Stimulated activated CD4-positive, alpha-beta T cell treated with anti-CD3 and anti-CD28 coated beads, Interleukin-4, amount 100 ng/mL, for 48 hours (primary cell): Measurements from ENCODE around the gene KCNT2.

ENCODE experiments used
- DNase-seq, 2 donors: peaks; one replicate each; pipeline ENCODE4 v3.0.0-alpha.2; 2020; ENCODE audit warnings: low read depth in 2 of 2

Gene KCNT2

DNA sequence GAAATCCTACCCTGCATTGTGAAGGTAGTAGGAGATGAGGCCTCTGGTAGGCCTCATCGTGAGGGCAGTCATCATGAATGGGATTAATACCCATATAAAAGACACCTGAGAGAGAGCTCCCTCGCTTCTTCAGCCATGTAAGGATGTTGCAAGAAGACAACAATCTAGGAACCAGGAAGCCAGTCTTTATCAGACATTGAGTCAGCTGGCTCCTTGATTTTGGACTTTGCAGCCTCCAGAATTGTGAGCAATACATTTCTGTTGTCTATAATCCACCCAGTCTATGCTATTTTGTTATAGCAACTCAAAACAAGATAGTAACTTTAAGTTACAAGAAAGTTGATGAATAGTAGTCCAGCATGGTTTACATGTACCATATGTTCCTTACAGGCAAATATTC is 208.5 kb downstream of the KCNT2 start:
- DNase-seq: no peak

DNA sequence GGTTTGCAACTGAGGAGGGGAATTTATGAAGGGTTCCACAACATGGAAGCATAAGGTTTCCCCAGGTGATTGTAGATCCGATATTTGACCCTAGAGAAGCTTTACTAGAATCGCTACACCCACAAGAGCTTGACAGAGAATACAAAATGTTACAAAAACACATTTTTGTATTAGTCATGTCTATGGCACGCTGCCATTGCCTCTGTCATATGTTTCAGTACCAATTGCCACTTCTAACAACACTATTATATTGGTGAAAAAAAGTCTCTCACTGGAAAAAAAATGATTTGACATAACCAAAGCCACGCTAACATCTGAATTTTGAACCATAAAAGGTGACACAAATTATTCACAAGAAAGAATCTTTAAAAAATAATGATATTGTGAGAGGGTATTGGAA is 214.5 kb downstream of the KCNT2 start:
- DNase-seq: no peak

DNA sequence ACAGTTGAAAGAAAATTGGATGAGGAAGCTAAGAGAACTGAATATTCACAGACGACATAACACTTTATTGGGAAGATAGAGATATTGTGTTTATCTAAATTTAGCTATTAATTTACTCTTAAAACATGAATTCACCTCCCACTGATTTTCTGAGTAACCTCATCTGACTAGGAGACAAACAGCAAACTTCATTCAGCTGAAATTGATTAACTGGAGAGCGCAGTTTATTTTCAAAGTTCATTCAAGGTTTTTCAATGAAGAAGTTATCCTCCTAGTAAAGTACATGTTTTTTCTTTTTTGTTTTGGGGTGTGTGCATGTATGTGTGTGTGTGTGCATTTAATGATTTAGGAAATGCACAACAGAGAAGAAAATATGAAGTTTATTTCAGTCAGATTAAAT is 215.0 kb downstream of the KCNT2 start:
- no peak for DNase-seq

DNA sequence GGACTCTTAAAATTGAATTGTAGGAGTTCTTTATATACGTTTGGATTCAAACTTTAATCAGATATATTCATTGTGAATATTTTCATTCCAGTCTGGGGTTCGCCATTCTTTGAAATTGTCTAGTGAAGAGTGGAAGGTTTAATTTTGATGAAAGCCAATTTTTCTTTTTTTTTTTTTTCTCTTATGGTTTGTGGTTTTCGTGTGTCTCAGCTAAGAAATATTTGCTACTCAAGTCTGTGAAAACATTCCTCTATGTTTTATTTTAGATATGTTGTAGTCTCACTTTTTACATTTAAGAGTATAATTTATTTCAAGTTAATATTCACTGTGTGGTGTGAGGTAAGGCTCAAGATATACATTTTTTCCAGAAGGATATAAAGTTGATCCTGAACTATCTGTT is 220.5 kb downstream of the KCNT2 start:
- no peak for DNase-seq

DNA sequence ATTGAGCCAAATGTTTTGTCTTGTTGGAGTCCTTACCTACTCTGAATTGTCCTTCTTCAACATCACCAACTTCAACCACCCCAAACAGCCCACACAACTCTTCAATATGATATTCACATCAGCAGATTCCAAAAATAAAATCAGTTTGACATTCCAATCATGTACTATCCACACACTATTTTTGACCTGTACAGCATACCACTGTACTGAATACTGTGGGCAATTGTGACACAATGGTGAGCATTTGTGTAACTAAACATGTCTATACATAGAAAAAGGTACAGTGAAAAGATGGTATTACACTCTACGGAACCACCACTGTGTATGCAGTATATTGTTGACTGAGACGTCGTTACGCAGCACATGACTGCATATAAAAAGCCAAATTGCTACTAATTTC is 223.1 kb downstream of the KCNT2 start:
- DNase-seq: no peak

DNA sequence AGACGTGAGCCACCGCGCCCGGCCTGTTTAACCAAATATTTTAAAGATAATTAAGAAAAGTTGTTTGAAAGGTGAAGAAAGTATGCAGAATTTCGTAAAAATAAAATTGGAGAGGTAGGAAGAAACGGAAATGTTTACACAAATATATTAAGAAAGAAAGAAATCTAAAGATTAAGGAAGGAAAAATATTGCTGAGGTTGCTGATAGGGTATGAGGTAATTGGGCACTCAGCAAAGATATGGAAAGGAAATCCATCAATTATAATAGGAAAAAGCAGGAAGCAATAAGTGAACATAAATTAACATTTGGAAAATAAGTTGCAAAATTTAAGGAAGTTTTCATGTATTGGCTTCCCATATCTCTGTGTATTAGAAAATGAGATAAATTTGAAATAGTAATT is 225.9 kb downstream of the KCNT2 start:
- DNase-seq: no peak

DNA sequence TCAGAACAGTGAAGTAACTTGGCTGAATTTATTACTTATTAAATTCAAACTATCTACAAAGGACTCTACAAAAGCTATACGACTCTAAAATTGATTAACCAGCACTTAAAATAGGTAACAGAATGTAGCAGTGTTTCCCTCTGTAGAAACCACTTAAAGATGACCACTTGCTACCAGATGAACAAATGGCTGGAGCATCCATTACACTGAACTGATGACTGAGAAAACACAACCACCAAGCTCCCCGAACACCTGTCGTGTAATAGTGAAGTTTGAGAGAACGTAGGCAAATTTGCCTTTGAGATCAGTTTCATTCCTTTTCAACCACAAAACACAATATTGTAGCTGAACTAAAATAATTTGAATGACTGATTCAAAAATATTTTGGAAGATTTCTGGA is 226.7 kb downstream of the KCNT2 start:
- DNase-seq: no peak

DNA sequence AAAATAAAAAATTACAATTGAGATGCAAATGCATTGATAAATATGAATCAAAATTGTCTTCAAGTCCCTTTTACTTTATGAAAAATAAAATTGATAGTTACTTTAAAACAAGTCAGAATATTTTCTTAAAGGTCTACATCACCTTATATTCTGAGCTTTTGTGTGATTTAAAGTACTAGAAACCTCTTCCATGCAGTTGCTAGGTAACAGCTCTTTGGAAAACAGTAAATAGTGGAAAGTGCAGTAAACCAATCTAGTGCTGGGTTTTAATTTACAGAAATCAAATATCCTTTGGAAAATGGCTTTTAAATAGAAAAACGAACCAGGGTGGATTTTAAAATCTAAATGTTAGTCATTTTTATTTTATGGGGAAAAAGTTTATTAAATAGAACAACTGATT is 227.9 kb downstream of the KCNT2 start:
- no peak for DNase-seq

DNA sequence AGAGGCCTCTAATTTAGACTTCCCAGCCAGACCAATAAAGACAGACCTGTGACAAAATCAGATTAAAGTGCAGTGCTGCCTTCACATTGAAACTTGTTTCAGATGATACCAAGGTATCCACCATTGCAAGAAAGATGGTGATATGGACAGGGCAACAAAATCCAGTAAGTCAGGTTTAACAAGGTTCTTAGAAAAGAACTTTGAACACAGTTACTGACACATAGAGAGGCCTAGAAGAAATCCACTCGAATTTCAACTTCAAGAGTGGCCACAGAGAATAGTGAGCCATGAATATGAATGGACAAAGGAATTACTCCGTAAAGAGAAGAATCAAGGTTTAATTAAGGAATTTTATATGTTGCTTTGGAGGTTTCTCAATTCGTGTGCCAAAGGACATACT is 230.4 kb downstream of the KCNT2 start:
- no peak for DNase-seq

DNA sequence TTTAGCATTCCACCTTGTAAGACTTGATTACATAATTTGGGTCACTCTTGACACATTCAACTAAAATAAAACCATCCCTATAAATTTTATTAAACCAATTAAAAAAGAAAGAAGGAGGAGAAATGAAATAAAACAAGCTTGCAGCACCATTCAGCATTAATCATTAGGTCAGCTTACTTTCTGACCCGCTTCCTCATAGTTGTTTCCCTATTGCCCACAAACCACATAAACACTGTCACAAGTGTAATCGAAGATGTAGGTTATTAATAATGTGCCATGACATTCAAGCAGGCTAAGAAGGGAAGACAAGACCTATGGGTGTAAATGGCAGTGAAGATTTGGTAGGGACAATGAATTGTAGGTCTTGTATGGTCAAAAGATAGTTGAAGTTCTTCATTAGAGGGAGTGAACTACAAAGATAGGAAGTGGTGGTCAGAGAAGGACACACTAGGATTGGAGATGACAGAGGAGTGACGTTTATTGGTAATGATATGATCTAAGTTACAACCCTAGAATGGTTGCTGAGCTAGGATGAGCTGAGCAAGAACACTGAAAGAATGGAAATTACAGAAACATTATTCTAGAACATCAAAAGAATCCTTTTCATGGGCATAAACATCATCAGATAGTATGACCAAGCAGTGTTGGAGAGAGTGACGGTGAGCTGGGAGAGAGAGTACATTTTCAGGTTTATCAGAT is 231.5 kb downstream of the KCNT2 start:
- DNase-seq: no peak

DNA sequence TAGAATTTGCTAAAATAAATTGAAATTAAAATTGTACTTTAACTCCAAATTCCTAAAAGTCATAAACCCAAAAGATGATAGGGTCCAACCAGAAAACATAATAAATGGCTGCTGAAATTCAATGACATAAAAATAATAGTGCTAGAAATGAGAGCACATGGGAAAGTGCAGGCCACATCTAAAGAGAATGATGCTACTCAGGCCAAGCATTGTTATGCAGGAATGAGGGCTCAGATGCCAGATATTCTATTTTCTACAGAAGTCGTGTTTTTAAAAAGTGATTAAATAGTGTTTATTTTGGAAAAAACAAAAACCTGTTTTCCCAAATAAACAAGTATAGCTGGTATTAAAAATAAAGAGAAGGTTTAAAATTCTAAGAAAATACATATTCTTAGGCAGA is 234.4 kb downstream of the KCNT2 start:
- DNase-seq: no peak

DNA sequence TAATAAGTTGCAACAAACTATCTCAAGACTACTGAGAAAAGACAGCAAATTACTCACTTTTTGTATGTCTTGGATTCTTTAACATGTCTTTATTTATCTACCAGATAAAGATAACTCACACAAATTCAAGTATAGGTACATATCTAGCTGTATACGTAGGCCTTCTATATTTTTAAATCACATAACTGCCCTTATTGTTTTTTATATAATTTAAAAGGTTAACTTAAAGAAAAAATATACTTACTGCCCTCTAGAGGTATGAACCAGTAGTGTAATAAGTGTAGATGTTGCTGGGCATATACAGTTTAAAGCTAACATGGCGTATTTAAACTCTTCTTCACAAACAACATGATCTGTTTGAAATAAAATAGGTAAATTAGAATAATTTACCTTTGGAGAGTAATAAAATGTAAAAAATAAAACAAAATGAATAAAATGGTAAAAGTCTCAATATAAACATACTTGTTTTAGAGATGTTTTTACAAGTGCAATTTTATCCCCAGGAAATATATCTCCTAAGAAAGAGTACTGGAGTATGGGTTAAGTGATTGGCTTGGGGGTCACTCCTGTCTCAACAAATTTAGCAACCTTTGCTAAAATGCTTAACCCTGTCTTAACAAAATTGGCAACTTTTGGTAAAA is 235.2 kb downstream of the KCNT2 start:
- DNase-seq: no peak

DNA sequence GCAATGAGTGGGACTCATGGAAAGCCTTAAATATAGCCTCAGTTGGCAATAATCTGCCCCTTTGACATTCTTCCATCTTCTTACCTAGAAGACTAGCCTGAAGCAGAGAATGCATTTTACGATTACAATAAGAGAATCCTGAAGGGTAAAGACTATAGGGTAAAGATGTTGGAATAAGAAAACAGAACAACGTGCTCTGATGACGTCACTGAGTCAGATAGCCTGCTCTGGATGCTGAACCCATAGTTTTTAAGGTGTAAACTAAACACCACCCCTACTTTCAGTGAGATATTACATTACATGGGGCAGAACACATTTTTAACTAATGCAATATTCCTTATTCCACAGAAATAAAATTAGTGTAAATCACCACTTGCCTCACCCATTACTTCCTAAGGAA is 240.4 kb downstream of the KCNT2 start:
- DNase-seq: no peak

DNA sequence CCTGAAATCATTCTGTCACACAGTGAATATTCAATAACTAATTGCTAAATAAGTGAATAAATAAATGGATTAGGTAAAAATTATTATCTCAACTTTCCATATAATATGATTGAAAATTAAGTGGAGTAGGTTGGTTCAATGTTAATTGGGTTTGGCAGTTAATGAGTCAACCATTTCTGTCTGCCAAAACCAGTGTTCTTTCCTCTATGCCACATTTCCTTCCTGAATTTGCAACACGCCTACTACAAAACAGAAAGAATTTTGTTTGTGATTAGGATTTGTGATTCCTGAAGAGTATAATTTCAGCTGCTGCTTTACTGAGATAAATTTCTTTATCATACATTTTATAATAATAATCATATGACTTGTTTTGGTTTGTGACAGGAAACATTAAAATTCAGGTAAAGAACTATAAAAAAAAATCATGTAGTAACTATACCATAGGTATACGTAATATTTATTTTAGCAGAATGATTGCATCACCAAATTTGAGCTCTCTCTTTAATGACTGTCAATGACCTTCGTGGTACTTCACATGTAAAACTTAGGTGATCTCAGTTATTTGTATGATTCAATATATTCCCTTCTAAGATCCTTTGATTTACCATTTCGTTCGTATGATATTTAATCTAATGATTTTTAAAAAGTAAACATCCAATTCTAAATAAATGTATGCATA is 241.3 kb downstream of the KCNT2 start:
- no peak for DNase-seq

DNA sequence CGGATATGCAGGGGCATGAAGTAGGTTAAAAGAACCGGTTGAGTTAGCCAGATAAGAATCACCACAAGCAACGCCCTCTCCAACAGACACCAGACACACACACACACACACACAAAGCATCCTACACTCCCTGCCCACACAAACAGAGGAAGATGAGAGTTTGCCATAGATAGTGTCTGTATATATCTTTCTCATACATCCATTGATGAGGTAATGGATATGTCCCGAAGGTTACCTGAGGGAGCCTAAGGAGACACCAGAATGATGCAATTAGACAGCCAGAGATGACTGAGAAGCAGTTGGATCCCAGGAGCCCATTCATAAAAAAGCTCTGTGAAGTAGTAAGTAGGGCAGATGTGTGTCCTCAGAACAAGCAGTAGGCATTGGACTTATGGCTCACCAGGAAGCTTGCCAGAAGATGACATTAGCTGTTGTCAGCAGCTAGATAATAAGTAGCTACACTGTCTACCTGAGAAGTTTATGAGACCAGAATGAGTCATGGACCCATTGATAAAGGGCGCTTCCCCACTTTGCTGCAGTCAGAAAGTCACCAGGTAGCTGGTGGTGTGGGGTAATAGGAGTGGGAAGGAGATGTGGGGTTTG is 247.0 kb downstream of the KCNT2 start:
- no peak for DNase-seq

DNA sequence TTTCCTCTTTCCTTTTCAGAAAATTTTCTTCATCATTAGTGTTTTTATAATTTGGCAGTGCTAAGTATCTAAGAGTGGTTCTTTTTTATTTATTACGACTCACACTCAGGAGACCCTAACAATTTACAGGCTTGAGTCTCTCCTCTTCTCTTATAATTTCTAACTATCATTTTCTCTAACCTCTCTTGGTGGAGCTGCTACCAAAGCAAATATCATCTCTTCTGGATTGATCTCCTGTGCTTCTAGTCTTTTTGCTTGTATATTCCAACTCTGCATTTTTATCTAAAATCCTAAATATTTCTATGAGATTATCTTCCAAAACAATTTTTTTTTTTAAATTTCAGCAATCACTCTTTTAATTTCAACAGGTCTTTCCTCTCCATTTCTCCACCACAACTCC is 250.3 kb downstream of the KCNT2 start:
- DNase-seq: no peak

DNA sequence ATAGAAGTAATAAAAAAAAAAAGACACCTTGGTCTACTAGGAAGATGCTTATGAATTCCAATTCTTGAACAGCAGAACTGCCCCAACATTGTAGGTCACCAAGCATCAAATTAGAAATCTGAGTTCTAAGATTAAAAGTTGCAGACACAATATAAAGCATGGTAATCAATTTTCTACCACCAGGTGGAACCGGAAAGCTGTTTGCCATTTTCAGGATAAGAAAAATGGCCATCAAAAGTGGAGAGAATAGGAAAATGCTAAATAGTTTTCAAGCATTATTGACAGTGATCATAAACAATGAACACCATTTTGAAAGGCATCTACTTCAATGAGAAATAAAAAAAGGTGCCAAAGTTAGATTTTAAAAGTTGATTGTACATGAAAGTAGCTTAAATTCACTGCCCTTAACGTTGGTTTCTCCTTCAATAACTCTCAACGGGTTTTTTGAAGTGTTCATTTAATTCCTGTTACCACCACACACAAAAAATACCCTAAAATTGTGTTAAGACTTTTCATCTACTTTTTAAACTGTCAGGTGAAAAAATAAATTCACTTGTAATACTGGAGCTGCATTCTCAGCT is 252.9 kb downstream of the KCNT2 start:
- DNase-seq: no peak

DNA sequence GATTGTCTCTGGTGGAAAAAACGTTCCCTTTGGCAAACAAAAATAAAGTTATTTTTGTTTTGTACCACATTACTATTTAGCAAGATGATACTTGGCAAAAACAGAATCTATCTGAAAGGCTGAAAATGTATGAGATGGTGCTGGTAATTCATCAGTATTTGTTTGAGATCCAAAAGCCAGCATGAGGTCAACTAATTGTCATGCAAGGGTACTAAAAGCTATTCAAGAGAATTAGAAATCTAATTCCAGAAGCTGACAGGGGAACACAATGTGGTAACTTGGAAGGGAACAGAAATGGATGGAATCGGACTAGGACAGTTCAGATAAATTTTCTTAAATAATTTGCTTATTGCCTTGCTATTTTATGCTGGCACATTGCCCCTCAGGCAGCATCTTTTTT is 263.8 kb downstream of the KCNT2 start:
- DNase-seq: no peak

DNA sequence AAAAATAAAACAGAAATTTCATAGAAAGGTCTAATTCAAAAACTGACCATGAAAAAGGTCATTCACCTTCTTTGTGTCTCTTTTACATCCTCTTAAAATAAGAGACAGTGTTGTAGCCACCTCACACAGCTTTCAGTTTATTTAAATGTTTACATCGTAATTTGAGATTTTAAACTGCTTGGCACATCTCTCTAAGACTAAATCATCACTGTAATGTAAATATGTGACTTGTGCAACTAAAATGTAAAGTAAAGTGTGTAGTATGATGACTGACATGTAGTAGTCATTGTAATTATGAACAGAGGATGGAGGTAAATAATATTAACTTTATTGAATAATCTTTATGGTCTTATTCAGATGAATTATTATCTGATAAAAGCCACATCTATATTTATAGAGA is 283.9 kb downstream of the KCNT2 start:
- DNase-seq: no peak

DNA sequence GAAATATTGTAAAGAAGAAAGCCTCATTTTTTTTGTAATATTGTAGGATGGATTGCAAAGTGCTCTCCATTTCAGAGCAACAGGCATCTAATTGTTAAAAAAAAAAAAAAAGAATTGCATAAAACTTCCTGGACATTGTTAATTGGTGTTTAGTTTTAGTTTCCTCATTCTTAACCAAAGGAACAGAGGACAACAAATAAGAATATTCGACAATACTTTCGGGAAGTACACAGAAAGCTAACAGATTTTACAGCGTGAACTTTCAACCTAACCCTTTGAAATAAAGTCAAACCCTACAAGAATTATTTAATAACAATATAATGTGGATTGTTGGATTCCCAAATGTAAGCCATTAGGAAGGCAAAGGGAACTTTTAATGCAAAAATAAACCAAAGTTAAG is 284.4 kb downstream of the KCNT2 start:
- no peak for DNase-seq

DNA sequence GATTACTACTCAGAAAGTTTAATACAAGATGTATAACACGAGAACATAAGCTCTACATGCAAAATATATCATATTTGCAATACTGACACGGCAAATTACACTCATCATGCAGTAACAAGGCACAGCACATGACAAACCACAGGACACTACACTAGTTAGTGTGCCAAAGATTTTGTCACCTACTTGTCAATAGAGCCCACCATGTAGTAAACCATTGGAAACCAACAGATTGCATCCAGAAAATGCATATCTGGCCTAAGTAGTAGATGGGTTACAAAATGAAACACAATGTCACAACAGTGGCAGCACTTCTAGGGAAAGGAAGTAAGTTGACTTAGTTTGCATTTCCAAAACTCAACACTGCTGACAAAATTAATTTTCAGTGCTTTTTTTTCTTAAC is 288.9 kb downstream of the KCNT2 start:
- DNase-seq: no peak
